ENCODE results near the gene POU2AF1. TPM values are rescaled to one million over a fixed set of nuclear protein-coding genes. Genes with fewer than 3 reads are reported as not detected.

POU2AF1 gene
- total and polyA plus RNA-seq, 2 of the 13 experiments (the other 11 are each of a cell fraction or from before 2014, with no cell fraction given) = 1.9 to 3.6 TPM

- TF ChIP-seq SKIL (CRISPR knock-in tag; IDR thresholded peaks at IDR 0.05; ENCODE audit: borderline replicate concordance) = no peak
- TF ChIP-seq ZNF775 (CRISPR knock-in tag; IDR thresholded peaks at IDR 0.05; ENCODE audit: borderline replicate concordance) = no peak
- TF ChIP-seq ZNF232 (CRISPR knock-in tag; IDR thresholded peaks at IDR 0.05; ENCODE audit: borderline replicate concordance) = peak; percentile 51; the same call in 1 of the 2 replicates
- no peak for TF ChIP-seq ZNF674 (CRISPR knock-in tag; IDR thresholded peaks at IDR 0.05; ENCODE audit: low read depth)
- TF ChIP-seq RCOR2 (CRISPR knock-in tag; IDR thresholded peaks at IDR 0.05) = peak; percentile 88
- TF ChIP-seq ZNF75D (CRISPR knock-in tag; IDR thresholded peaks at IDR 0.05; ENCODE audit: borderline replicate concordance) = no peak
- no peak for TF ChIP-seq ZNF513 (CRISPR knock-in tag; conservative IDR thresholded peaks at IDR 0.05)
- TF ChIP-seq ZFP62 (CRISPR knock-in tag; IDR thresholded peaks at IDR 0.05) = no peak
- TF ChIP-seq REXO4 (CRISPR knock-in tag; IDR thresholded peaks at IDR 0.05; ENCODE audit: borderline replicate concordance) = no peak
- no peak for TF ChIP-seq SCMH1 (CRISPR knock-in tag; IDR thresholded peaks at IDR 0.05; ENCODE audit: borderline replicate concordance)
- TF ChIP-seq ZNF792 (CRISPR knock-in tag; IDR thresholded peaks at IDR 0.05) = peak; percentile 80; the same call in 1 of the 2 replicates
- TF ChIP-seq HOXD1 (CRISPR knock-in tag; IDR thresholded peaks at IDR 0.05) = peak; percentile 33; the same call in 1 of the 2 replicates
- no peak for TF ChIP-seq ARNTL (CRISPR knock-in tag; IDR thresholded peaks at IDR 0.05)
- TF ChIP-seq CENPT (CRISPR knock-in tag; IDR thresholded peaks at IDR 0.05; ENCODE audit: low read depth) = no peak
- TF ChIP-seq ZNF740 (CRISPR knock-in tag; IDR thresholded peaks at IDR 0.05) = peak; percentile 98
- peak; percentile 53; the same call in 1 of the 2 replicates for TF ChIP-seq TFDP1 (CRISPR knock-in tag; IDR thresholded peaks at IDR 0.05; ENCODE audit: borderline replicate concordance)
- no peak for TF ChIP-seq GPBP1L1 (CRISPR knock-in tag; IDR thresholded peaks at IDR 0.05)
- 0 out of 2 replicates have a peak, but pooled peaks have one; percentile 30 for TF ChIP-seq CEBPG (CRISPR knock-in tag; IDR thresholded peaks at IDR 0.05)
- TF ChIP-seq SMC3 (IDR thresholded peaks at IDR 0.05; ENCODE audit: low read length) = peak; percentile 99
- TF ChIP-seq ARID3A (IDR thresholded peaks at IDR 0.05; ENCODE audit: low read depth, low read length) = 0 out of 2 replicates have a peak, but pooled peaks have one; percentile 39
- TF ChIP-seq SP2 (CRISPR knock-in tag; IDR thresholded peaks at IDR 0.05) = no peak
- no peak for TF ChIP-seq ZNF564 (CRISPR knock-in tag; IDR thresholded peaks at IDR 0.05)
Measured at GRCh38 chr11:111422494-111423249, 43.6 kb upstream of the POU2AF1 start (continued).
